IMR-90 (cell line): ENCODE measurements around the gene CRYGN. TPM values are rescaled to one million over a fixed set of nuclear protein-coding genes. Genes with fewer than 3 reads are reported as not detected.
A peak's percentile ranks its signal among the peaks of the same experiment; 100 is the strongest.

Experiments used
- ATAC-seq: fragments of 200-7000 bp; cut with Tn5 transposase; 2 replicates; pipeline ENCODE4 v1.9.1; 2020; ENCODE audit warnings: low read depth, mild to moderate bottlenecking, moderate library complexity
- BruUV-seq: library from RNA; stranded (reverse); fragments of 400-500 nt; replicated peaks from 2 replicates; lab custom pipeline; 2021; lab: Mats Ljungman, UMichigan
- CTCF ChIA-PET: fragments of 300-600 bp; formaldehyde crosslinking; extraction: SDS; loops from one replicate; lab custom pipeline; 2021; ENCODE audit warnings: antibody characterized with exemption; lab: Yijun Ruan, JAX
- POLR2A ChIA-PET: fragments of 300-600 bp; sonication (Branson Sonifier 250); formaldehyde crosslinking; loops from one replicate; lab custom pipeline; 2022; ENCODE audit warnings: antibody characterized with exemption; ENCODE audit not compliant: unreplicated experiment; lab: Charles Lee
- DNase-seq: peaks from one replicate; pipeline ENCODE4 v3.0.0; 2013
- H2AFZ ChIP-seq: replicated peaks from 2 replicates; pipeline ENCODE3; 2013; ENCODE audit warnings: low read length, mild to moderate bottlenecking; ENCODE audit not compliant: poor library complexity
- H2AK5ac ChIP-seq: 2 replicates; pipeline ENCODE4 v1.6.1; 2013; ENCODE audit warnings: low read depth, low read length, inconsistent platforms
- H2AK9ac ChIP-seq: replicated peaks from 2 replicates; pipeline ENCODE3; 2013; ENCODE audit warnings: mild to moderate bottlenecking, low read depth, low read length, moderate library complexity; ENCODE audit not compliant: poor library complexity
- H2BK120ac ChIP-seq: 2 replicates; pipeline ENCODE4 v1.6.1; 2013; ENCODE audit warnings: low read depth, low read length, inconsistent platforms
- H2BK15ac ChIP-seq: 3 replicates; pipeline ENCODE4 v1.6.1; 2013; ENCODE audit warnings: low read depth, low read length, inconsistent platforms
- H2BK20ac ChIP-seq: 2 replicates; pipeline ENCODE4 v1.6.1; 2013; ENCODE audit warnings: low read depth, mild to moderate bottlenecking, inconsistent platforms, low read length, moderate library complexity
- H2BK5ac ChIP-seq: 2 replicates; pipeline ENCODE4 v1.6.1; 2013; ENCODE audit warnings: mild to moderate bottlenecking, low read depth, low read length, inconsistent platforms; ENCODE audit not compliant: poor library complexity, severe bottlenecking
- H3K14ac ChIP-seq: replicated peaks from 2 replicates; pipeline ENCODE4 v1.6.1; 2013; ENCODE audit warnings: low read depth, low read length, inconsistent platforms
- H3K18ac ChIP-seq: 2 replicates; pipeline ENCODE4 v1.6.1; 2013; ENCODE audit warnings: low read depth, low read length, control low read depth
- H3K23ac ChIP-seq: 2 replicates; pipeline ENCODE4 v1.6.1; 2013; ENCODE audit warnings: low read depth, low read length, inconsistent platforms
- H3K27ac ChIP-seq: 2 replicates; pipeline ENCODE4 v1.5.1; 2013; ENCODE audit warnings: mild to moderate bottlenecking, control low read depth, low read length; ENCODE audit not compliant: insufficient read depth
- H3K27me3 ChIP-seq: 2 replicates; pipeline ENCODE4 v1.6.1; 2013; ENCODE audit warnings: low read length; ENCODE audit not compliant: control insufficient read depth, insufficient read depth
- H3K36me3 ChIP-seq: 2 replicates; pipeline ENCODE4 v1.6.1; 2013; ENCODE audit warnings: low read length, mixed read lengths; ENCODE audit not compliant: control insufficient read depth, insufficient read depth
- H3K4ac ChIP-seq: 2 replicates; pipeline ENCODE4 v1.6.1; 2013; ENCODE audit warnings: low read depth, low read length, inconsistent platforms
- H3K4me1 ChIP-seq: 2 replicates; pipeline ENCODE4 v1.6.1; 2013; ENCODE audit warnings: low read length, mixed read lengths; ENCODE audit not compliant: control insufficient read depth, insufficient read depth
- H3K4me2 ChIP-seq: 2 replicates; pipeline ENCODE4 v1.6.1; 2013; ENCODE audit warnings: low read depth, mild to moderate bottlenecking, control low read depth, low read length, moderate library complexity
- H3K4me3 ChIP-seq: 2 replicates; pipeline ENCODE4 v1.5.1; 2013; ENCODE audit warnings: low read depth, mild to moderate bottlenecking, control low read depth, low read length, moderate library complexity; ENCODE audit not compliant: insufficient read depth
- H3K56ac ChIP-seq: 2 replicates; pipeline ENCODE4 v1.6.1; 2013; ENCODE audit warnings: low read length, inconsistent platforms; ENCODE audit not compliant: insufficient read depth; ENCODE audit errors: extremely low read depth
- H3K79me1 ChIP-seq, 2 experiments: 2 replicates each; pipeline ENCODE4 v1.6.1; 2013; ENCODE audit warnings: low read length in 2 of 2, inconsistent platforms in 1 of 2, low read depth in 1 of 2
- H3K9ac ChIP-seq: 2 replicates; pipeline ENCODE4 v1.6.1; 2013; ENCODE audit warnings: low read depth, low read length, control low read depth
- H3K9me1 ChIP-seq: 2 replicates; pipeline ENCODE4 v1.6.1; 2013; ENCODE audit warnings: low read length, inconsistent platforms; ENCODE audit not compliant: insufficient read depth
- H3K9me3 ChIP-seq: 2 replicates; pipeline ENCODE4 v1.6.1; 2013; ENCODE audit warnings: low read length; ENCODE audit not compliant: control insufficient read depth, insufficient read depth
- H4K20me1 ChIP-seq: 2 replicates; pipeline ENCODE4 v1.6.1; 2013; ENCODE audit warnings: low read length, inconsistent platforms; ENCODE audit not compliant: insufficient read depth
- H4K5ac ChIP-seq: 2 replicates; pipeline ENCODE4 v1.6.1; 2013; ENCODE audit warnings: mild to moderate bottlenecking, low read depth, low read length, control low read depth
- H4K8ac ChIP-seq, 2 experiments: 2 replicates each; pipeline ENCODE4 v1.6.1; 2013; ENCODE audit warnings: low read depth in 2 of 2, low read length in 2 of 2, control low read depth in 1 of 2, inconsistent platforms in 1 of 2
- H4K91ac ChIP-seq: 2 replicates; pipeline ENCODE4 v1.6.1; 2013; ENCODE audit warnings: low read depth, low read length, inconsistent platforms; ENCODE audit not compliant: insufficient read depth
- BHLHE40 ChIP-seq: fragments of 150-350 bp; IDR thresholded peaks from 2 replicates; pipeline ENCODE4 v1.6.1; 2016; ENCODE audit warnings: mild to moderate bottlenecking, low read depth, low read length
- CEBPB ChIP-seq: IDR thresholded peaks from 2 replicates; pipeline ENCODE4 v1.6.1; 2012; ENCODE audit warnings: low read depth, low read length, improper control_type of control experiment
- CHD1 ChIP-seq: IDR thresholded peaks from 2 replicates; pipeline ENCODE4 v1.6.1; 2012; ENCODE audit warnings: low read depth, low read length, improper control_type of control experiment
- FOS ChIP-seq: fragments of 150-350 bp; IDR thresholded peaks from 2 replicates; pipeline ENCODE4 v1.6.1; 2016; ENCODE audit warnings: low read depth, low read length
- MAFK ChIP-seq: IDR thresholded peaks from 2 replicates; pipeline ENCODE4 v1.6.1; 2012; ENCODE audit warnings: low read depth, low read length, improper control_type of control experiment
- MXI1 ChIP-seq: IDR thresholded peaks from 2 replicates; pipeline ENCODE4 v1.6.1; 2012; ENCODE audit warnings: low read depth, mild to moderate bottlenecking, low read length, moderate library complexity, borderline replicate concordance
- NFE2L2 ChIP-seq: fragments of 150-350 bp; IDR thresholded peaks from 2 replicates; pipeline ENCODE4 v1.6.1; 2016; ENCODE audit warnings: low read depth, mild to moderate bottlenecking, low read length
- POLR2A ChIP-seq: IDR thresholded peaks from 2 replicates; pipeline ENCODE4 v1.6.1; 2012; ENCODE audit warnings: mild to moderate bottlenecking, low read depth, low read length
- RAD21 ChIP-seq: IDR thresholded peaks from 2 replicates; pipeline ENCODE4 v1.6.1; 2012; ENCODE audit warnings: low read length, improper control_type of control experiment
- RCOR1 ChIP-seq: IDR thresholded peaks from 2 replicates; pipeline ENCODE4 v1.6.1; 2012; ENCODE audit warnings: mild to moderate bottlenecking, low read length, improper control_type of control experiment; ENCODE audit not compliant: insufficient replicate concordance
- RFX5 ChIP-seq: IDR thresholded peaks from 2 replicates; pipeline ENCODE4 v1.8.0; 2012; ENCODE audit warnings: low read depth, mild to moderate bottlenecking, low read length, moderate library complexity
- SMC3 ChIP-seq: fragments of 150-350 bp; IDR thresholded peaks from 2 replicates; pipeline ENCODE4 v1.6.1; 2016; ENCODE audit warnings: low read depth, mild to moderate bottlenecking, antibody characterized with exemption, low read length, moderate library complexity
- WGBS, 2 experiments: methylation state at CpG; one replicate each; pipeline versions ENCODE4 v1.1.5 to v1.1.7; 2013; ENCODE audit warnings: missing lambda C conversion rate in 2 of 2; ENCODE audit not compliant: insufficient read length in 1 of 2; ENCODE audit errors: extremely low coverage in 2 of 2; 5-methylcytosine and 5-hydroxymethylcytosine counted together
- dilution Hi-C: fragments of 300-500 bp; cut with HindIII; formaldehyde crosslinking; loops from one replicate; pipeline ENCODE4 v1.14.3; 2018; ENCODE audit warnings: low sequenced_read_pairs; ENCODE audit not compliant: unreplicated experiment
- in situ Hi-C: fragments of 300-500 bp; cut with MboI; formaldehyde crosslinking; loops from 3 replicates; pipeline ENCODE4 v1.14.3; 2019; ENCODE audit warnings: low sequenced_read_pairs, inconsistent platforms, mixed read lengths
- intact Hi-C: fragments of 100-400 bp; cut with micrococcal nuclease; formaldehyde crosslinking; loops from 2 replicates; pipeline ENCODE4 v1.10.0; 2022
- polyA plus RNA-seq, 3 experiments: library from polyadenylated mRNA; depleted of rRNA; stranded (reverse); fragments of >200 nt; gene quantifications; 2 replicates each; pipeline ENCODE4 v1.2.3, GENCODE V29; 2012; ENCODE audit warnings: low replicate concordance in 1 of 3
- total RNA-seq: library from RNA; depleted of rRNA; stranded (reverse); fragments of >200 nt; gene quantifications from 2 replicates; pipeline ENCODE4 v1.2.3, GENCODE V29; 2012
- TF ChIP-seq, protein P1 (sequence below): fragments of 150-350 bp; IDR thresholded peaks from 2 replicates; pipeline ENCODE4 v1.6.1; 2017; ENCODE audit warnings: mild to moderate bottlenecking, antibody characterized with exemption, low read length, low read depth
- TF ChIP-seq, protein P2 (sequence below): conservative IDR thresholded peaks from 2 replicates; pipeline ENCODE4 v1.5.1; 2012; ENCODE audit warnings: mild to moderate bottlenecking, low read depth, low read length, improper control_type of control experiment

Gene CRYGN
- total and polyA plus RNA-seq, 2 of the 4 experiments (the other 2 are of a cell fraction) = not detected

DNA sequence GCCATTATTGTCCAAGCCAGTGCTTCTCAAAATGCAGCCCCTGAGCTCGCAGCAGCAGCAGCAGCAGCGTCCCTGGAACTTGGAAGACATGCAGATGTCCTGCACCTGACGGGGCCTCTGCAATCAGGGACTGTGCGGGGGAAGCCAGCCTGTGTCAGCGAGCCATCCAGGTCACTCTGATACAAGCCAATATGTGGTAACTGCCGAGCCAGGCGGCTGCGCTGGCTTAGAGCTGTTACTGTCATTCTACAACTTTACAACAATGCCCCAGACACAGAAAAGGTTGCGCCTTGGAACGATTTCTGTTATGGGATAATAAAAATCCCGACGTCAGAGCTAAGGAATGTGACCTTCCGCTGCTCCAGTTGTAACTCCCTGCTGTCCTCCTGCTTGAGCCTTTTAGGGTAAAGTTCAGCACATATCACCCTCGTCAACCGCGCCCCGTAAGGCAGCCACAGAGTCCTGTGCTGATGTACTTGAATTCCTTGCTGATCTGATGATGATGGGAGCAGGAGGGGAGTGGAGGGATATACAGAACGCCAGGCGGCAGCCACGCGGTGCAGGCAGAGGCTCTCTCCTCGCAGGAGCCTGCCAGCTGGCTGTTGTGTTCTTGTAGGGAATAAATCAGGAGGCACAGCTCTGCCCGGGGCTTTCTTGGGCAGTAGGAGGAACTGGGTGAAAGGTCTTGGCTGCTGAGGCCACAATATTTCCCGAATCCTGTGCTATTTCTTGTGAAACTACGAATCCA is 20.0 kb upstream of the CRYGN start:
- Histone ChIP-seq H3K4me1 (peaks cover 14% of the 10 kb centered on the region), H3K4me2 (peak overlapping the region; percentile 40), H2BK20ac (peak overlapping the region; percentile 36), H3K79me1 (peaks cover 0 to 10% of the 10 kb centered on the region in 2 experiments; a peak in 1 of 4 replicates), H3K9ac (peak overlapping the region; percentile 30), H3K14ac (peak overlapping the region; percentile 63), H3K23ac (peak overlapping the region; percentile 43), H3K36me3 (peaks cover 6% of the 10 kb centered on the region; the same call in 1 of the 2 replicates), H3K56ac (peak overlapping the region; percentile 20), H4K5ac (peak overlapping the region; percentile 2; the same call in 1 of the 2 replicates), H3K18ac (peak overlapping the region; percentile 10; the same call in 1 of the 2 replicates), H3K9me3 (peaks cover 6% of the 10 kb centered on the region), H3K4me3 (peak overlapping the region; percentile 6; the same call in 1 of the 2 replicates), H2AK5ac (peak overlapping the region; percentile 84), H2BK120ac (peak overlapping the region; percentile 75), H4K8ac (peak overlapping the region; percentile 62 to 70), H2BK5ac (peak overlapping the region; percentile 48), H4K91ac (peak overlapping the region; percentile 88), H3K9me1 (peaks cover 10% of the 10 kb centered on the region), H3K27me3 (no peaks in the 10 kb centered on the region), H3K4ac (peak overlapping the region; percentile 82), H2AK9ac (peak overlapping the region; percentile 21), H4K20me1 (no peaks in the 10 kb centered on the region), H3K27ac (peak overlapping the region; percentile 74), H2AFZ (peak overlapping the region; percentile 85), H2BK15ac (peak overlapping the region; percentile 91; the same call in 1 of the 3 replicates)
- POLR2A ChIA-PET = no interaction called here
- WGBS, 2 experiments = 5% methylated on average over 10 of the region's 25 CpGs; no CpG with 5 or more reads in 1 of the 2 experiments
- dilution Hi-C loops (no loop called here), in situ Hi-C loops (loop anchor here (25.0 kb wide), 1 partner anchor 302 kb away; no protein-coding TSS in a partner anchor), intact Hi-C loops (loop anchor here (1.0 to 5.0 kb wide), 3 partner anchors 59 to 294 kb away; partner anchors contain the start of gene RHEB)
- DNase-seq = peak; percentile 86
- CTCF ChIA-PET = interaction anchor here (0.6 to 1.5 kb wide), 6 partner anchors 33 to 299 kb away, joined by 3 to 5 read pairs (median 3); no protein-coding TSS in a partner anchor
- ATAC-seq = peak; percentile 93
- BruUV-seq = no TSS peak
- TF ChIP-seq RCOR1 (no peak), RFX5 (no peak), RAD21 (peak; percentile 59), BHLHE40 (no peak), CEBPB (0 out of 2 replicates have a peak, but pooled peaks have one; percentile 13), SMC3 (peak; percentile 51), POLR2A (peak; percentile 22; the same call in 1 of the 2 replicates), CHD1 (no peak), MAFK (no peak), MXI1 (peak; percentile 90; the same call in 1 of the 2 replicates), FOS (no peak), NFE2L2 (no peak)
- TF ChIP-seq, protein P1, sequence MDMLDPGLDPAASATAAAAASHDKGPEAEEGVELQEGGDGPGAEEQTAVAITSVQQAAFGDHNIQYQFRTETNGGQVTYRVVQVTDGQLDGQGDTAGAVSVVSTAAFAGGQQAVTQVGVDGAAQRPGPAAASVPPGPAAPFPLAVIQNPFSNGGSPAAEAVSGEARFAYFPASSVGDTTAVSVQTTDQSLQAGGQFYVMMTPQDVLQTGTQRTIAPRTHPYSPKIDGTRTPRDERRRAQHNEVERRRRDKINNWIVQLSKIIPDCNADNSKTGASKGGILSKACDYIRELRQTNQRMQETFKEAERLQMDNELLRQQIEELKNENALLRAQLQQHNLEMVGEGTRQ = peak; percentile 18; the same call in 1 of the 2 replicates
- TF ChIP-seq, protein P2, sequence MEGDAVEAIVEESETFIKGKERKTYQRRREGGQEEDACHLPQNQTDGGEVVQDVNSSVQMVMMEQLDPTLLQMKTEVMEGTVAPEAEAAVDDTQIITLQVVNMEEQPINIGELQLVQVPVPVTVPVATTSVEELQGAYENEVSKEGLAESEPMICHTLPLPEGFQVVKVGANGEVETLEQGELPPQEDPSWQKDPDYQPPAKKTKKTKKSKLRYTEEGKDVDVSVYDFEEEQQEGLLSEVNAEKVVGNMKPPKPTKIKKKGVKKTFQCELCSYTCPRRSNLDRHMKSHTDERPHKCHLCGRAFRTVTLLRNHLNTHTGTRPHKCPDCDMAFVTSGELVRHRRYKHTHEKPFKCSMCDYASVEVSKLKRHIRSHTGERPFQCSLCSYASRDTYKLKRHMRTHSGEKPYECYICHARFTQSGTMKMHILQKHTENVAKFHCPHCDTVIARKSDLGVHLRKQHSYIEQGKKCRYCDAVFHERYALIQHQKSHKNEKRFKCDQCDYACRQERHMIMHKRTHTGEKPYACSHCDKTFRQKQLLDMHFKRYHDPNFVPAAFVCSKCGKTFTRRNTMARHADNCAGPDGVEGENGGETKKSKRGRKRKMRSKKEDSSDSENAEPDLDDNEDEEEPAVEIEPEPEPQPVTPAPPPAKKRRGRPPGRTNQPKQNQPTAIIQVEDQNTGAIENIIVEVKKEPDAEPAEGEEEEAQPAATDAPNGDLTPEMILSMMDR = peak; percentile 50
